ENCODE data around the gene ACKR3.

ACKR3 gene

DNA sequence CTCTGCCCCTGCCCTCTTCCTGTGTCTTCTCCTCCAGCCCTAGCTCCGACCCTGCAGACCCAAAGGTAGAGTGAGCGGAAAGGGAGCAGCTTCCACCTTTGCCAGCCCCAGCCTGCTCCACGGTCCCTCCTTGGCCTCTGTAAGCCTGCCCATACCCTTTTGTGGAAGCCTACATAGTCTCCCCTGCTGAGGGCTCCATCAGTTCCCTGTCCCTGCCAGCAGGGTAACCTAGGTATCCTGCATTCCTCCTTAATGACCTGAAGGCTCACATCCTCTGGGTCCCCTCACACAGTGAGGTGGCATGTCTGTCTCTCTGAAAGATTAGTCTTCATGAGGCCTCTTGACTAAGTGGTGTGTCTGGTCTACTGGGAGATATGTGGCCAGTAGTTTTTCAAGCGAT is 20.5 kb upstream of the ACKR3 start:
- TF ChIP-seq, protein P1, sequence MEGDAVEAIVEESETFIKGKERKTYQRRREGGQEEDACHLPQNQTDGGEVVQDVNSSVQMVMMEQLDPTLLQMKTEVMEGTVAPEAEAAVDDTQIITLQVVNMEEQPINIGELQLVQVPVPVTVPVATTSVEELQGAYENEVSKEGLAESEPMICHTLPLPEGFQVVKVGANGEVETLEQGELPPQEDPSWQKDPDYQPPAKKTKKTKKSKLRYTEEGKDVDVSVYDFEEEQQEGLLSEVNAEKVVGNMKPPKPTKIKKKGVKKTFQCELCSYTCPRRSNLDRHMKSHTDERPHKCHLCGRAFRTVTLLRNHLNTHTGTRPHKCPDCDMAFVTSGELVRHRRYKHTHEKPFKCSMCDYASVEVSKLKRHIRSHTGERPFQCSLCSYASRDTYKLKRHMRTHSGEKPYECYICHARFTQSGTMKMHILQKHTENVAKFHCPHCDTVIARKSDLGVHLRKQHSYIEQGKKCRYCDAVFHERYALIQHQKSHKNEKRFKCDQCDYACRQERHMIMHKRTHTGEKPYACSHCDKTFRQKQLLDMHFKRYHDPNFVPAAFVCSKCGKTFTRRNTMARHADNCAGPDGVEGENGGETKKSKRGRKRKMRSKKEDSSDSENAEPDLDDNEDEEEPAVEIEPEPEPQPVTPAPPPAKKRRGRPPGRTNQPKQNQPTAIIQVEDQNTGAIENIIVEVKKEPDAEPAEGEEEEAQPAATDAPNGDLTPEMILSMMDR (conservative IDR thresholded peaks at IDR 0.05) = no peak
- H3K27ac ChIP-seq = peak overlapping the region; percentile 24; the same call in 1 of the 2 replicates

DNA sequence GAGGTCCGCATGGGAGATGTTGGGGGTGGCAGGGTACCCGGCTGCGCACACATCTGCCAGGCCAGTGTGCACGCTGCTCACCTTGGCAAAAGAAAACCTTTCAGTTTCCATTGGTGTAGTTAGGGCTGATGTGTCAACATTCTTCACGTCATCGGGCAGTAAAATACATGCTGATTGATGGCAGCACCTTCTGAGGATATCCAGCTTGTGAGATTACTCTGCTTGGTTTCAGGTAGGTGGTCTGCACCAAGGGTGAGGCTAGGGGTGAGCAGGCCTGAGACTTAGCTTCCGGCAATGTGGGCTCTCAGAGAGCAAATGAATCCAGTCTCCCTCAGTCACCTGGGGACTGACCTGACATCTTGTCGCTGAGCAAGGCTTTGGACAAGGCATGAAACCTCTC is 19.3 kb upstream of the ACKR3 start:
- no peak overlapping the region for H3K27ac ChIP-seq
- TF ChIP-seq, protein P1 (conservative IDR thresholded peaks at IDR 0.05) = no peak

DNA sequence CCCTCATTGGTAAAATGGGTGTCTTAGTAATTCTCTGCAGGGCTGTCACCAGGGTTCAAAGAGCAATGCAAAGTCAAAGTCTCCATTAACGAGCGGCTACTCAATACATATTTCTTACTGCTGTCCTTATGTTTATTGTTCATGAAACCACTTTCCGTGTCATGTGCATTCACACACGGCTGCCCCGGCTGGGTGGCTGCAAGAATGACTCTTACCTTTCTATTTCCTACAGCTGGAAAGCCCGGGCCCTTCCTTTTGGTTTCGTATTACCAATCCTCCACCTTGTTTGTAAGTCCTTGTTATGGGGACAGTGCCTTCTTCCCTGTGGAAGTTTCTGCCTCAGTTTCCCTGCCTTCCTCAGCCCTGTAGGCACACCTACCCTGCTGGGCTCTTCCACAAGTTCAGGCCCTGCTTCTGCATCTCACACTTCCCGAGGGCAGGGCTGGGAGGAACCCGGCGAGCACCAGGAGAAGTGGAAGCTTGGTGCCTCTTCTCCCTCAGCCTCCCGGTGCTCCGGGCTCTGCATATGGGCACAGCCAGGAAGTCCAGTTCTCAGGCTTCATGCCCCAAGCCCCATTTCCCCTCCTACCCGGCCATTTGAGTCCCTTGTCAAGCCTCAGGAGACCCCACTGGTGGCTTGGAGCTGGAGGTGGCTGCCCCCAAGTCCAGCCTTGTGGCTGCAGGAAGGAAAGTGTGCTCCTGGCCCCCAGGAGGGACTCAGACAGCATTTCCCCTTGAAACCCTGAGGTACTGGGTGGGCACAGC is 18.7 kb upstream of the ACKR3 start:
- TF ChIP-seq, protein P1 (conservative IDR thresholded peaks at IDR 0.05) = no peak
- no peak overlapping the region for H3K27ac ChIP-seq

DNA sequence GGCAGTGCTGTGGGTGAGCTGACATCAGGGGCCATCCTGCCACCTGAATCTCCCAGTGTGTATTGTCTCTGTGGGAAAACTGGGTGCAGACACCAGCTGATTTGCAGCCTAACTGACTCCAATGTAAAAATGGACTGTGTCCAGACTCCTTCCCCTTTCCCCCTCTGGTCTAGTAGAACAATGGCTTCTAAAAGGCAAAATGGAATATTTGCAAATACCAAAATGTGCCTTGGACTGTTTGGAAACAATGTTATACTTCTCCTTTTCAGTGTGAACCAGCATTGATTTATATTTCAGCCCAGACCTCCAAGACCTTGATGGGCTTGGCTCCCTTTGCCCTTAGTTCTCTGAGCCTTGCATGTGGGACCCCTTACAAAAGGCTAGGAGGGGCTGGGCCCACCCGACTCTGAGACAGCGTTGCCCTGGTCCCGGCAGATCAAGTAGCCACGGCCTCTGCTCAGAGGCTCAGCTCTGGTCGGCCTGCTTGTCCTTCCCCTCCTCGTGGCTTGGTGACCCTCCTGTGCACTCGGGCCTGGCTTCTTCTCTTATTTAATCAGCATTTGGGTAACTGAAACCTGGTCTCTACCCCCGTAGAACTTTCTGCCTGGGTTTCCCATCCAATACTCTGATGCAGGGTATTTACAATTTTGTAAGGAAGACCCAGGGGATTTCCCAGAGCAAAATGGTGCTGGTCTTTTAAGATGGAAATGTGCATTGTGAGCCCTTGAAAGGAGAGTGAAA is 18.0 kb upstream of the ACKR3 start:
- H3K27ac ChIP-seq = no peak overlapping the region
- TF ChIP-seq, protein P1 (conservative IDR thresholded peaks at IDR 0.05) = no peak

DNA sequence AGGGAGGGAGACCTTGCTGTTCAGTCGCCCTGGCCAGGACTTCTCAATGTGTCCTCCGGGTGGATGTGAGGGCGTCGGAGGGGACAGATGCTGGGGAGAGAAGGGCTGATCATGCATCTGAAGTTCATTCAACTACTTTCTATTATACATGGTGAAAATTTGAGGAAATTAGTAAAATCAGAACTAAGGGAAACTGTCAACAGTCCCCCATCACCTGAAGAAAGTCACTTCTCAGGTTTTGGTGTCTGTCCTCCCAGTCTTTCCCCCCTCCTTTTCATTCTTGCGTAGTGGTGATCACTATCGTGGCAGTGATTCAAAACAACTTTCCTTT is 17.4 kb upstream of the ACKR3 start:
- H3K27ac ChIP-seq = no peak overlapping the region
- TF ChIP-seq, protein P1 (conservative IDR thresholded peaks at IDR 0.05) = no peak

DNA sequence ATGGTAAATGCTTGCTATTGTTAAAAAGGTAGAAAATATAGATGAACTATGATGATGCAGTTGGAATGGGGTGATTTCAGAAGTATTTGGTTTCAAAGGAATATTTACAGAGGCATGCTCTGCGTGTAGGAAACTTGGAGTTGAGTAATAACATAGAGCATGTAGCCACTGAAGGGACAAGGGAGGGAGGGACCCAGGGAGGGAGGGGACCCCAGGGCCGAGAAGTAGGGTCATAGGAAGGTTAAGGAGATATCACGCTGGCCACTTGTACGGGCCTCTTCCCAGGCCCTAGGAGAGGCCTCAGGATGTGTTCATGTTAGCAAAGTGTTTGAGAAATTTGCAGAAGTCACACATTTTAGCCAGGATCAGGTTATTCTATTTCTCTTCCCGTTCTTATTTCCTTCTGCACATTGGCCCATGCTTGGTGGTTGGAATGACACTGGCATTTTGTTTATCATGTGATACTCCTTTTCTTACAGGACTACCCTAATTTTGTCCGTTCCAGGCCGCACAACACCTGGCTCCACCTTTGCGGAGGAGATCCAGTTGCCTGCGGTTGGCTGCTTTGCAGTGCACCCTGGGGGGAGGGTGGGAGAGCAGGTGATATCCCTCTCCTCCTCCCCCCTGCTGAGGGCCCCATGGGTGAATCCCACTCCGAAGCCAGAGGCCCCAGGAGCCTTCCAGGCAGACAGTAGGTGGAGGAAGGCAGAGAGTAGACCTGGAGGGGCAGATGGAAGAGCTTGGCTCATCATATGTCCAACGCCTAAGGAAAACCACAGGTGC is 16.9 kb upstream of the ACKR3 start:
- TF ChIP-seq, protein P1 (conservative IDR thresholded peaks at IDR 0.05) = no peak
- H3K27ac ChIP-seq = no peak overlapping the region

DNA sequence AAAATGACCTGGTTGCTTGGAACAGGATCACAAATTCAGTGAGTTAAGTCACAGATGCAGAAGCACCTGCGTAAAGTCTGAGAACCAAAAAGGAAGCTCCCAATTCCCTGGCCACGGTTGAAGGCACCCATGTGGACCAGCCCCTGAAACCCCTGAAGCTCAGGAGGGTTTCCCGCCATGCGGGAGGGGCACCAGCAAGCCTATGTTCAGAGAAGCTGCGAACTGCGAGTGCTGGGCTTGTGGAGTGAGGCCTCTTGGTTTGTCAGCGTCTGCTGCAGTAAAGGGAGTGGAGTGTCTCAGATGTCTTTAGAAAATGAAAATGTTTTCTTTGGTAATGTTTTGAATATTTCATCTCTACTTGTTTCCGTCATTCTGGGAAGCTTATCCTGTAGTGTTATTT is 16.1 kb upstream of the ACKR3 start:
- no peak overlapping the region for H3K27ac ChIP-seq
- TF ChIP-seq, protein P1 (conservative IDR thresholded peaks at IDR 0.05) = no peak
